BLaER1 (cell line): ENCODE data around the gene FFAR1.

Experiments
- H3K27ac ChIP-seq: shearing (Covaris generic); formaldehyde crosslinking; 2 replicates; pipeline ENCODE4 v1.8.1; 2022
- H3K27me3 ChIP-seq: shearing (Covaris generic); formaldehyde crosslinking; 2 replicates; pipeline ENCODE4 v1.8.1; 2022
- H3K36me3 ChIP-seq: shearing (Covaris generic); formaldehyde crosslinking; 2 replicates; pipeline ENCODE4 v1.8.1; 2022
- H3K4me1 ChIP-seq: shearing (Covaris generic); formaldehyde crosslinking; 2 replicates; pipeline ENCODE4 v1.8.1; 2022
- H3K4me2 ChIP-seq: shearing (Covaris generic); formaldehyde crosslinking; 2 replicates; pipeline ENCODE4 v1.8.1; 2022
- H3K4me3 ChIP-seq: shearing (Covaris generic); formaldehyde crosslinking; 2 replicates; pipeline ENCODE4 v1.8.1; 2022
- H3K9ac ChIP-seq: shearing (Covaris generic); formaldehyde crosslinking; 2 replicates; pipeline ENCODE4 v1.8.1; 2022
- H3K9me3 ChIP-seq: shearing (Covaris generic); formaldehyde crosslinking; 2 replicates; pipeline ENCODE4 v1.8.1; 2022
- H4K20me1 ChIP-seq: shearing (Covaris generic); formaldehyde crosslinking; 2 replicates; pipeline ENCODE4 v1.8.1; 2022
- Cebpa-rat ChIP-seq: shearing (Covaris generic); IDR thresholded peaks from 2 replicates; pipeline ENCODE4 v1.8.1; 2022

The FFAR1 gene

GRCh38 chr19:35328851-35329285, 18.8 kb upstream of the FFAR1 start, which contains the start of gene CD22:
Gene CD22 (plus strand): TSS chr19:35329187. CDS start chr19:35332041, 2,854 bp downstream.
- Histone ChIP-seq H3K4me2 (peak within 1 kb of the TSS; percentile 99), H3K27me3 (no peaks in the 10 kb centered on the region), H3K4me3 (peak within 1 kb of the TSS; percentile 90), H3K9ac (peak within 1 kb of the TSS; percentile 91), H3K27ac (peak within 1 kb of the TSS; percentile 92), H3K9me3 (no peaks in the 10 kb centered on the region; the same call in 1 of the 2 replicates), H3K4me1 (peaks cover 74% of the 10 kb centered on the region), H4K20me1 (peaks cover 31% of the 10 kb centered on the region), H3K36me3 (peaks cover 20% of the 10 kb centered on the region)
- TF ChIP-seq Cebpa-rat = no peak

DNA sequence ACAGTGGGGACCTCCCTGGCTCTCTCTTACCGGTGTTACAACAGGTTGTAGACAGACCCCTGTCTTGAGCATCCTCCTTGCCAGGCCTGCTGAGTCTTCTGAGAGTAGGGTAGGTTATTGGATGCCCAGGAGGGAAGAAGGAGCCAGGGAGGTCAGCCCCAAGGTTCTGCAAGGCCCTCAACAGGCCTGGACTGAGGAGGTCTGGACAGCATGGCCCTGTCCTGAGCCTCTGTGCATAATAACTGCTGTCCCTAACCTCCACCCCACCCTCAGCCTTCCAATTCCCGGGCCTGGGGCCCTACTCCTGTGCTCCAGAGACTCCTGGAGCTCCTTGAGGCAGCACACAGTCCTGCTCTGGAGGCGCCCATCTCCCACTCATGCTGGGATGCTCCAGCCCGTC, 18.4 kb upstream of the FFAR1 start:
- H3K4me1 ChIP-seq = peaks cover 74% of the 10 kb centered on the region
- H3K9ac ChIP-seq = peak overlapping the region; percentile 91
- peak overlapping the region; percentile 99 for H3K4me2 ChIP-seq
- H3K9me3 ChIP-seq = no peaks in the 10 kb centered on the region; the same call in 1 of the 2 replicates
- peaks cover 36% of the 10 kb centered on the region for H4K20me1 ChIP-seq
- no peak for TF ChIP-seq Cebpa-rat
- peaks cover 25% of the 10 kb centered on the region for H3K36me3 ChIP-seq
- H3K27me3 ChIP-seq = no peaks in the 10 kb centered on the region
- peak overlapping the region; percentile 92 for H3K27ac ChIP-seq
- peak overlapping the region; percentile 90 for H3K4me3 ChIP-seq

- Histone ChIP-seq H3K27me3 (no peaks in the 10 kb centered on the region), H3K36me3 (peaks cover 36% of the 10 kb centered on the region), H3K27ac (peak overlapping the region; percentile 92), H3K9ac (peak overlapping the region; percentile 91), H4K20me1 (peaks cover 47% of the 10 kb centered on the region), H3K4me1 (peaks cover 83% of the 10 kb centered on the region), H3K4me2 (peak overlapping the region; percentile 99), H3K4me3 (peak overlapping the region; percentile 90), H3K9me3 (no peaks in the 10 kb centered on the region; the same call in 1 of the 2 replicates)
- TF ChIP-seq Cebpa-rat = no peak
These were observed 17.2 kb upstream of the FFAR1 start for GRCh38 chr19:35330475-35330874.

DNA sequence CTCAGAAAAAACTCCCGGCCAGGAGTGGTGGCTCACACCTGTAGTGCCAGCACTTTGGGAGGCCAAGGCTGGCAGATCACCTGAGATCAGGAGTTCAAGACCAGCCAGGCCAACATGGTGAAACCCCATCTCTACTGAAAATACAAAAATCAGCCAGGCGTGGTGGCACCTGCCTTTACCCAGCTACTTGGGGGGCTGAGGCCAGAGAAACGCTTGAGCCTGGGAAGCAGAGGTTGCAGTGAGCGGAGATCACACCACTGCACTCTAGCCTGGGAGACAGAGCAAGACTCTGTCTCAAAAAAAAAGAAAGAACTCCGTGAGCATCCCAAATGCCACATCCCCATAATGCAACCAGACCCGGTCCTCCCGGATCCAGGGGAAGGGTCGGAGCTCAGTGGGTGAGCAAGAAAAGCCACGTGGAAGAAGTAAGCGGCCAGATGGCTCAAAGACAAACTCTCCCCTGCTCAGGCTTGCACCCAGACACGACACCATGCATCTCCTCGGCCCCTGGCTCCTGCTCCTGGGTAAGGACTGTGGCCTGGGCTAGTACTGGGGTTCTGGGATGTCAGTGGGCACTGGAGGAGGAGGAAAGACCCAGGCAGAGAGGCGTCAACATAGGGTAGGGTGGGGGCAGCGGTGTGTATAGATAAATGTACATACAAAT, 16.0 kb upstream of the FFAR1 start:
- no peak for TF ChIP-seq Cebpa-rat
- no peaks in the 10 kb centered on the region for H3K27me3 ChIP-seq
- peaks cover 91% of the 10 kb centered on the region for H3K4me1 ChIP-seq
- peak overlapping the region; percentile 90 for H3K4me3 ChIP-seq
- peaks cover 60% of the 10 kb centered on the region for H4K20me1 ChIP-seq
- peak overlapping the region; percentile 92 for H3K27ac ChIP-seq
- peaks cover 48% of the 10 kb centered on the region for H3K36me3 ChIP-seq
- peak overlapping the region; percentile 91 for H3K9ac ChIP-seq
- no peaks in the 10 kb centered on the region; the same call in 1 of the 2 replicates for H3K9me3 ChIP-seq
- H3K4me2 ChIP-seq = peak overlapping the region; percentile 99

- peaks cover 59% of the 10 kb centered on the region for H3K36me3 ChIP-seq
- H3K4me2 ChIP-seq = peak overlapping the region; percentile 99
- no peaks in the 10 kb centered on the region for H3K27me3 ChIP-seq
- H3K4me1 ChIP-seq = peaks cover 91% of the 10 kb centered on the region
- H3K9me3 ChIP-seq = no peaks in the 10 kb centered on the region
- peaks cover 71% of the 10 kb centered on the region for H4K20me1 ChIP-seq
- TF ChIP-seq Cebpa-rat = no peak
- H3K27ac ChIP-seq = peak overlapping the region; percentile 92
- peak overlapping the region; percentile 91 for H3K9ac ChIP-seq
- peak overlapping the region; percentile 90 for H3K4me3 ChIP-seq
These were observed 14.9 kb upstream of the FFAR1 start for GRCh38 chr19:35332817-35333216.

DNA sequence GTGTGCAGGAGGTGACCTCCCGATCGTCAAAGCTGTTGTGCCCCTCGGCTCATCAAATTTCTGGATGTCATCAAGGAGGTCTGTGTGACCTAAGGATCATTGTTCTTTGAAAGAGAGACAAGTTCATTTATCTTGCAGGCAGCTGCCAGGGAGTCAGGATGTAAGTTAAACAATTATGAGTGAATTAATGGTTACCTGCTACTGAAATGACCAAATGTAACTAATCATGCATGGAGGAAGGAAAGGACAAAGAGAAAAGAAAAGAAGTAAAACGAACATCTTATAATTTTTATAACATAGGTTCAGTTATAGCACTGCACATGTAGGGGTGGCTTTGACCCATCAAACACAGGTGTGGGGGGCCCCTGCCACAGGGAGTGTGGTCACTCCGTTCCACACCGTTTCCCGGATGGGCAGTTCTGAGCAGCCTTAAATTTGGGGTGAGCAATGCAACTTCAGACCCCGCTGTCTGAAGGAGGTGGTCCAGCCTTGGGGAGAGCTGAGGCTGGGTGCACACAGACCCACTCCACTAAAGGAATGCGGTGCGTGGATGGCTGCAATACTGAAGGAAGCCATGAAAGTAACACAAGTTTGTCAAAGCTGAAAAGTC, 13.5 kb upstream of the FFAR1 start:
- TF ChIP-seq Cebpa-rat = no peak
- no peaks in the 10 kb centered on the region for H3K27me3 ChIP-seq
- H3K4me3 ChIP-seq = peak overlapping the region; percentile 90
- peak overlapping the region; percentile 91 for H3K9ac ChIP-seq
- peaks cover 85% of the 10 kb centered on the region for H4K20me1 ChIP-seq
- H3K4me1 ChIP-seq = peaks cover 94% of the 10 kb centered on the region
- H3K27ac ChIP-seq = peak overlapping the region; percentile 92
- H3K4me2 ChIP-seq = peak overlapping the region; percentile 99
- no peaks in the 10 kb centered on the region for H3K9me3 ChIP-seq
- peaks cover 73% of the 10 kb centered on the region for H3K36me3 ChIP-seq

DNA sequence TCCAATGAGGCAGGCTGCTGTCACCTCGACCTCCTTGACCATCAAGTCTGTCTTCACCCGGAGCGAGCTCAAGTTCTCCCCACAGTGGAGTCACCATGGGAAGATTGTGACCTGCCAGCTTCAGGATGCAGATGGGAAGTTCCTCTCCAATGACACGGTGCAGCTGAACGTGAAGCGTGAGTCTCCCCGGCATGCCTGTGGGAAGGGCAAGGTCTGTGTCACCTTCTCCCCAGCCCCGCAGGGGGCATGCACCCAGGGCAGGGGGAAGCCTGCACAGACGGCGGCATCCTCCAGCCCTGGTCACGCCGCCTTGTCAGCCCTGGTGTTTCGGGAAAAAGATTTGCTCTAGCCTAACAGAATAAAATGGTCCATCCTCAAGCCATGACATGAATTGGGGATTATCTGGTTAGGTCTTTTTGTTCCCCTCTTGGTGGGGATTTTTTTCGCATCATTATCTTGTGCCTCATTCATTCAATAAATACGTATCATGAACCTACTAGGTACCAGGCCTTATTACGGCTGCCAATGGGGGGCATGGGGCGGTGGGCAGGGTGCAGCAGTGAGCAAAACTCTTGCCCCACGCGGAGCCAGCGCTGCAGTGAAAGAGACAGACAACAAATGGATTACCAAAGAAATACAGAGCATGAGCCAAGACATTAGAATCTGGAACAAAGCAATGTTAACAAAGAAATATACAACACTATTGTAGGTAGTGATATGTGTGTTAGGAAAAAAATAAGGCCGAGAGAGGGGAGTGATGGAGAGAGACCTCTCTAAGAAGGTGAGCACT, 11.3 kb upstream of the FFAR1 start:
- Histone ChIP-seq H3K27me3 (no peaks in the 10 kb centered on the region), H3K9ac (0 out of 2 replicates have a peak overlapping the region, but pooled peaks have one; percentile 24), H3K4me2 (peak overlapping the region; percentile 99), H3K9me3 (no peaks in the 10 kb centered on the region), H3K4me3 (no peak overlapping the region), H3K4me1 (peaks cover 100% of the 10 kb centered on the region), H4K20me1 (peaks cover 100% of the 10 kb centered on the region), H3K27ac (peak overlapping the region; percentile 92; the same call in 1 of the 2 replicates), H3K36me3 (peaks cover 95% of the 10 kb centered on the region)
- TF ChIP-seq Cebpa-rat = no peak

GRCh38 chr19:35337097-35337983, 10.4 kb upstream of the FFAR1 start:
- H4K20me1 ChIP-seq = peaks cover 100% of the 10 kb centered on the region
- H3K4me1 ChIP-seq = peaks cover 100% of the 10 kb centered on the region
- no peaks in the 10 kb centered on the region for H3K27me3 ChIP-seq
- peaks cover 99% of the 10 kb centered on the region for H3K36me3 ChIP-seq
- H3K4me3 ChIP-seq = no peak overlapping the region
- peak overlapping the region; percentile 99 for H3K4me2 ChIP-seq
- H3K9ac ChIP-seq = peak overlapping the region; percentile 10; the same call in 1 of the 2 replicates
- H3K27ac ChIP-seq = 0 out of 2 replicates have a peak overlapping the region, but pooled peaks have one; percentile 9
- no peaks in the 10 kb centered on the region for H3K9me3 ChIP-seq
- TF ChIP-seq Cebpa-rat = no peak

GRCh38 chr19:35337984-35338296, 9.8 kb upstream of the FFAR1 start:
- H3K9me3 ChIP-seq = no peaks in the 10 kb centered on the region
- peak overlapping the region; percentile 99 for H3K4me2 ChIP-seq
- no peaks in the 10 kb centered on the region for H3K27me3 ChIP-seq

More at GRCh38 chr19:35337984-35338296, 9.8 kb upstream of the FFAR1 start:
- peaks cover 100% of the 10 kb centered on the region for H3K4me1 ChIP-seq
- H3K36me3 ChIP-seq = peaks cover 99% of the 10 kb centered on the region
- peaks cover 97% of the 10 kb centered on the region for H4K20me1 ChIP-seq
- no peak overlapping the region for H3K9ac ChIP-seq
- H3K27ac ChIP-seq = 0 out of 2 replicates have a peak overlapping the region, but pooled peaks have one; percentile 9
- TF ChIP-seq Cebpa-rat = no peak
- H3K4me3 ChIP-seq = no peak overlapping the region
